GM21390 (cell line): ENCODE data around the gene ANKUB1.
"Not testable (repeated sequence)": the region's sequence is repeated elsewhere in the genome, so short reads cannot be mapped to it uniquely, and the experiment has no call there.

ENCODE experiments used
- ATAC-seq: cut with Tn5 transposase; IDR thresholded peaks from one replicate; pipeline ENCODE4 v1.9.1; 2021; ENCODE audit not compliant: unreplicated experiment

The ANKUB1 gene, protein sequence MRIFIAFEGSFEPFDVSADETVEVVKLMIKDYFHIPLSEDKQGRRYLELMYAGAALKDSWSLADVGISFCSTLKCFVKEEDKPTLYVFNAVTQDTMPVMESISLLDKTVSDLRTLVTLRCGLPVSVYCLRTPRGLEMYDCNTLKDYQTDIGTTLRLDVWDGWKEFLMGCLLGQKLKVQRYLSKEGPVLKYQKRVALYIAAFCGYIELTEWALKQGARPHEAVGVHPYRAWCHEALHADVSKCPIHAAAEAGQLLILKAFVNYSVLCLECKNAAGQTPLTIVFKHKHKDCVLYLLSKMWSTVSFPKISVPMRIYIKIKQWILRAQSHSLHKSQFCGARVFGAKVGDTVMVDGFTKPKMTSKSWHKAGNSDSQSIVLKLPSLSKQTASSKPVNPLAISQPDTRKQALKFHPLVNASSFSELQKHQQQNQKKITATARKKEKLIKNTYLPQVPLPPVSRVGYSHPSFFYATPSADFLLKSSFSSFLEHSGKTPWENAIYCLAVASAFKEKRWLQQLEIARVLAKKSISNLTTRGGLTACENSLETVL

DNA sequence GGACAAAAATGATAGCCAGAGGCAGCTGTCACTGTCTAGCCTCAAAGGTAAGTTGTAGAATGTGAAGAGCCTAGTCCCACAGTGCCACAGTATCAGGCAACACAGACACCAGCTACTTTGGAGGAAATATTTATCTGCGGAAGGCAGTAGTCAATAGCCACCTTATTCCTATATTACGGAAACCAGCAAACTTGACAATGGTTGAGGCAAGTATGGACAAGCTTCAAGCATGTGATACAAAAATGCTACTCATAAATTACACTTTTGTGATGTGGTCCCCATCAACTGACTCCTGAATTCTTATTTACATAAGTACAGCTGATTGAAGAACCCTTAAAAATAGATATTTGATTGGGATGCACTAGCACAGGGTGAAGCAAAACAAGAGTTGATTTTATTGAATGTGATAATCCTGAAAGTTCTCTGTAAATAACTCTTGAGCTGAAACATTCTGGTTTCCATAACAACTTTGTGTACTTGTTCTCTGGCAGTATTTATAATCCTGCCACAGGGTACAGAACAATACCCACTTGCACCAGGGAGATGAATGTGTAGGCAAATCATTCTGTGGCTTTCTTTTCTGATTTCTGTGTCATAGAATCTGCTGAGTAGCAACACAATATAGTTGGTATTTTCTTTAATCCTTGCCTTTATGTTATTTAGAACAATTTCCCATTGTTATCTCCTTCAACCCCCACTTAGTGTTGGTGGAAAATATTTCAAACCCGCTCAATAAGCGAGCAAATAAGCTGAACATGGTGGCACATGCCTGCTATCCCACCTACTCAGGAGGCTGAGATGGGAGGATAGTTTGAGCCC, at the start of gene ANKUB1:
ANKUB1 (minus strand) TSS at position 103 of the 819 bp plus-strand sequence. CDS start 188 bp downstream, outside the sequence.
- no peak for ATAC-seq

DNA sequence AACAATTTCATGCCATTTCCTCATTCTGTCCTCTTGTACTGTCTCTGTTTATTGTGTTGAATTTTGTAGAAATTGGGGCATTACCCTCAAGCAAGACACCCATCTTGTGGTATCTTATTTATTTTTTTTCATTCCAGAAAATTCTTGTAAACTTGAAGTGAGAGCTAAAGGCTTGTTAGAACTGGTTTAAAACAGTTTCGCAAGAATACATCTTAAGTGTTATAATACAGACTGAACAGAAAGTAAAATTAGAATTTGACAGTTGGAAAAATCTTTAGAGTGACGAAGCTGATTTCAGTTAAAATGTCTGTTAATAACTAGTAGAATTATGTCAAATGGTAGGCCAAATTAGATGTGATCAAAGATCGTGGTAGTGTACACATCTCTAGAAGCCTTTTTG, 47.5 kb upstream of the ANKUB1 start:
- no peak for ATAC-seq

DNA sequence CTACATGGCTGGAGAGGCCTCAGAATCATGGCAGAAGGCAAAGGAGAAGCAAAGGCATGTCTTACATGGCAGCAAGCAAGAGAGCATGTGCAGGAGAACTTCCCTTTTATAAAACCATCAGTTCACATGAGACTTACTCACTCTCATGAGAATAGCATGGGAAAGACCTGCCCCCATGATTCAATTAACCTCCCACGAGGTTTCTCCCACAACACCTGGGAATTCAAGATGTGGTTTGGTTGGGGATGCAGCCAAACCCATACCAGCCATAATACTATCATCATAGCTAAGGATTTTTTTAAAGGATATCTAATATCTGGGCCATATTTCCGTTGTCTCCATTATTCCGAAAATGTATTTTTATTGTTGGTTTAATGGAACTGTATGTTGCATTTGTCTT, 47.1 kb upstream of the ANKUB1 start:
- not testable (repeated sequence) for ATAC-seq

DNA sequence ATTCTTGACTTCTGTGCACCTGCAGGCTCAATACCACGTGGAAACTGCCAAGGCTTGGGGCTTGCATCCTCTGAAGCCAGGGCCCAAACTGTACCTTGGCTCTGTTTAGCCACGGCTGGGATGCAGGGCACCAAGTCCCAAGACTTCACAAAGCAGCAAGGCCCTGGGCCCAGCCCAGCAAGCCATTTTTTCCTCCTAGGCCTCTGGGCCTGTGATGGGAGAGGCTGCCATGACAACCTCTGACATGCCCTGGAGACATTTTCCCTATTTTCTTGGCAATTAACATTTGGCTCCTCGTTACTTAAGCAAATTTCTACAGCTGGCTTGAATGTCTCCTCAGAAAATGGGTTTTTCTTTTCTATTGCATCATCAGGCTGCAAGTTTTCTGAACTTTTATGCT, 46.1 kb upstream of the ANKUB1 start:
- not testable (repeated sequence) for ATAC-seq

DNA sequence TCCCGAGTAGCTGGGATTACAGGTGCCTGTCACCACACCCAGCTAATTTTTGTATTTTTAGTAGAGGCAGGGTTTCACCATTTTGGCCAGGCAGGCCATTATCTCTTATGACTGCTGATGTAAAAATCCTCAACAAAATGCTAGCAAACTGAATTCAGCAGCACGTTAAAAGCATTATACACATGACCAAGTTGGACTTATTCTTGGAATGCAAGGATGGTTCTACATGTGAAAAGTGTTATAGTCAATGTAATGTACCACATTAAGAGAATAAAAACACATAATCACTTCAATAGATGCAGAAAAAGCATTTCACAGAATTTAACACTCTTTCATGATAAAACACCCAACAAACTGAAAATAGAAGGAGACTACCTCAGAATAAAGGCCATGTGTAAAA, 40.9 kb upstream of the ANKUB1 start:
- no peak for ATAC-seq

DNA sequence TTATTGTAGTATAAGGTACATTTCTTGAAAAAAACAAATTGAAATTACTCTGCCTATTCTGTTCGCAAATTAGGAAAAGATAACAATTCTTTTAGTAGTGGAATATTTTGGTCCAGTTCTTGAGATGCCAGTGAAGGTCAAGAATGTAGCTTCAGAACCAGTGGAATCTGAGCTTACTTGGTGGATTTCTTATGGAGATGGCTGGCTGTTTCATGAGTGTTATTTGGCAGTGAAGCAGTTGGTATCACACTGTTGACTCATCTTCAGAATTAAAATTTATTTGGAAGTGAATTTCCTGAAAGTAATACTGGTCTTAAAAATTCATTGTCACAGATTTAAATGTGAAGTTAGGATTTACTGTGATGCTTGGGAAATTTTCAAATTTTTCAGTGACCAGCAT, 39.7 kb upstream of the ANKUB1 start:
- ATAC-seq = no peak

DNA sequence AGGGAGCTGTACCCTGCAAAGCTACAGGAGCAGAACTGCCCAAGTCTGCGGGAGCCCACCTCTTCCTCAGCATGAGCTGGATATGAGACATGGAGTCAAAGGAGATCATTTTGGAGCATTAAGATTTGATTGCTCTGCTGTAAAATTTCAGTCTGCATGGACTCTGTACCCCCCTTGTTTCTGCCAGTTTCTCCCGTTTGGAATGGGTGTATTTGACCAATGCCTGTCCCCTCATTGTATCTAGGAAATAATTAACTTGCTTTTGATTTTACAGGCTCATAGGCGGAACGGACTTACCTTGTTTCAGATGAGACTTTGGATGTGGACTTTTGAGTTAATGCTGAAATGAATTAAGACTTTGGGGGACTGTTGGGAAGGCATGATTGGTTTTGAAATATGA, 39.0 kb upstream of the ANKUB1 start:
- ATAC-seq = no peak

DNA sequence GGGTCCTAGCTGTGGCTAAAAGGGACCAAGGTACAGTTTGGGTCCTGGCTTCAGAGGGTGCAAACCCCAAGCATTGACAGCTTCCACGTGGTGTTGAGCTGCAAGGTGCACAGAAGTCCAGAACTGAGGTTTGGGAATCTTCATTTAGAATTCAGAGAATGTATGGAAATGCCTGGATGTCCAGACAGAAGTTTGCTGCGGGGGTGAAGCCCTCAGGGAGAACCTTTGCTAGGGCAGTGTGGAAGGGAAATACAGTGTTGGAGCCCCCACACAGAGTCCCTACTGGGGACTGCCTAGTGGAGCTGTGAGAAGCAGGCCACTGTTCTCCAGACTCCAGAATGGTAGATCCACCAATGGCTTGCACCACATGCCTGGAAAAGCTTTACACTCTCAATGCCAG, 38.5 kb upstream of the ANKUB1 start:
- ATAC-seq = no peak

DNA sequence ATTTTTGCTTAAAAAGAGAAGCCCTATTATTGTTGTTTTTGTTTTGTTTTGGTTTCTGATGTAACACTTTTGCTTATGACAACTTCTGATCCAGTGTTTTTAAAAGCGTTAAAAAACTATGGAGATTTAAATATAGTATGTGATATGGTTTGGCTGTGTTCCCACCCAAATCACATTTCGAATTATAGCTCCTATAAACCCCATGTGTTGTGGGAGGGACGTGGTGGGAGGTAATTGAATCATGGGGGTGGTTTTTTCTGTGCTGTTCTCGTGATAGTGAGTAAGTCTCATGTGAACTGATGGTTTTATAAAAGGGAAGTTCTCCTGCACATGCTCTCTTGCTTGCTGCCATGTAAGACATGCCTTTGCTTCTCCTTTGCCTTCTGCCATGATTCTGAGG, 37.3 kb upstream of the ANKUB1 start:
- ATAC-seq = not testable (repeated sequence)

DNA sequence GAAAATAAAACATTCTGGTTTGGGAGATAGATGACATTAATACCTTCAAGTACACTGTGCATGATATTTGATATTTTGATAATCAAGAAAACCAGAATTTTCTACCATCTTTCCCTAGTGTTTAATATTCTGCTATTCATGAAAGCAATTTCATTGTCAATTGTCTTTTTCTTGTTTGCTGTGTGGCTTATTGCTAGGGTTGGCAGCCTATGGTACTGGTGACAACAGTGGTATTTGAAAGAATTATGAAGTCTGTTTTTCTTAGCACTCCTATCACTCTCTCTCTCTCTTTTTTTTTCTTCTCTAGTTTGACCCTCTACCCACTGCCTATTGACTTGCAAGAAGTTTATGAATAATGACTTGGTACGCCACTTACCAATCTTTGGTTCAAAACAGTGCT, 36.0 kb upstream of the ANKUB1 start:
- no peak for ATAC-seq

DNA sequence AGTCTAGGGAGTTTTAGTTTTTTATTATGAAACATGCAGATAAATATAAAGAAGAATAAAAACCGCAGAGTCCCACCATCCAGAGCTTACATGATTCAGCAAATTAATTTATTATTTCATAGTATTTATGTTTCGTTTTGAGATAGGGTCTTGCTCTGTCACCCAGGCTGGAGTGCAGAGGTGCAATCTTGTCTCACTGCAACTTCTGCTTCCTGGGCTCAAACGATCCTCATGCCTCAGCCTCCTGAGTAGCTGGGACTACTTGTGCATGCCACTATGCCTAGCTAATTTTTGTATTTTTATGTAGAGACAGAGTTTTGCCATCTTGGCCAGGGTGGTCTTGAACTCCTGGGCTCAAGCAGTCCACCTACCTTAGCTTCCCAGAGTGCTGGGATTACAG, 34.3 kb upstream of the ANKUB1 start:
- no peak for ATAC-seq

DNA sequence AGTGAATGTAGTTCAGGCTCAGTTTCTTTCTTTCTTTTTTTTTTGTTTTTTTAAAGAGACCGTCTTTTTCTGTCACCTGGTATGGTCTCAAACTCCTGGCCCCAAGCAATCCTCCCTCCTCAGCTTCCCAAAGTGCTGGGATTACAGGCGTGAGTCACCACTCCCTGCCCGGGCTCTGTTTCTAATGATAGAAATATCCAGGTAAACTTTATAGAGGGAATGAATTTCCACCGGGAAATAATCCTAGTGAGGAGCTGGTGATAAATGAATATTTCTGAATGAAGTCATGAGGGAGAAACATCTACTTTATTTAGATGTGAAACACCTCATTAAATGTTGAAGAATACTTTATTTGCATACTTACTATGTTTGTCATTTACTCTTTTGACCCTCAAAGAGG, 27.8 kb upstream of the ANKUB1 start:
- ATAC-seq = no peak

DNA sequence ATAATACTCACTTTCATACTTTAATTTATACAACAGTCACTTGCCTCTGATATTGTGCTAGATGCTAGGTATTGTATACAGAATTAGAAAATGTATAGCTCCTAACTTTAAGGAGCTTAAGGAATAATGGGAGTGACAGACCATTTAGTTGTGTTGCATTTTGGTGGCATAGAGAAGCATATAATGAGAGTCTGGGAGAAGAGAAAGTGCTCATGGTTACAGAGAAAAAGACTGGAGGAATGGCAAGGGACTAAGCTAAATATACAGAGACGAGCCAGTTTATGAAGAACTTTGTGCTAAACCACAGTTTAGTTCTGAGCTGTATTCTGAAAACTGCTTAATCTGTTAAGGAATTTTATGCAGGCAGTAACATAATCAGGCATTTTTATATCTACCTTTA, 27.1 kb upstream of the ANKUB1 start:
- no peak for ATAC-seq

DNA sequence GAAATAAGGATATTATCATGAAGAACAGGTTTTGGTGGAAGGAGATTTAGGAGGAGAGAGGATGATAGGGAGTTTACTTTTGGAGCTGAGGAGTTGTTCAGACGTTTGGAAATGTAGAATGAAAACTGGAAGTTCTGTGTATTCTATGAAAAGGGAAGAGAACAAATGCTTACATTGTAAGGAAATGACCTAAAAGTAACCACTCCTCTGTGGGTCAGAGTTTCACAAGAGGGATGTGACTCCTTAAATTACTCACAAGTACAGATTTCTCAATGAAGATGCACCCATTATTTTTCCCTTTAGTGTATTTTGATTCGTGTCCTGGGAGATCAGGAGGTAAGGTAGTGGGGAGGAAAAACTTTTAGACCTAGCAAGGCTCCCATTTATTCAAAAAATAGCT, 24.6 kb upstream of the ANKUB1 start:
- no peak for ATAC-seq

DNA sequence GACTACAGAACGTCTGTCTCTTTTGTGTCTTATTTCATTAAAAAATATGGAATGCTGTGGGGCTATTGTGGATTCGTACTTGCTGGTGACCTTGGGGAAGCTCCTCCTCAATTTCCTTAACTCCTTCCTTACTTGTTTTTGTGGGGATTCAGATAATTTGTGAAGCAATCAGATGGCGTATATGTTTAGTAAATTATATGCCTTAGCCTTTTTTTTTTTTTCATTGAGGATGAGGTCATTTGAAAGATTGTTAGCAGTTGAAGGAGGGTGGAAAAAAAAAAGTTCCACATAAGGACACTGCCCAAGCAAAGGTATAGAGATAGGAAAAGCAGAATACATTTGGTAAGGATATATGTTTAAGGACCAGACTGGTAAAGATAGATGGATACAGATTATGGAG, 24.0 kb upstream of the ANKUB1 start:
- no peak for ATAC-seq

DNA sequence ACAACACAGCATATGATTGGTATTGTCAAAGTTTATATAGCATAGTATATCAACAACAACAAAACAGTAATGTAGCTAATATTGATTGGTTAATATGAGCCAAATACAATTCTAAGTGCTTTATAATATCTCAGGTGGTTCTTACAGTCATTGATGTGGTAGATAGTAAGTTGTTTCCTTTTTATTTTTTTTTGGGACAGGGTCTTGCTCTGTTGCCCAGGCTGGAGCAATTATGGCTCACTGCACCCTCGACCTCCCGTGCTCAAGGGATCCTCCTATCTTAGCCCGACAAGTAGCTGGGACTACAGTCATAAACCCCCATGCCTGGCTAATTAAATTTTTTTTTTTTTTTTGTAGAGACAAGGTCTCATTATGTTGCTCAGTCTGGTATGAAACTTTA, 23.4 kb upstream of the ANKUB1 start:
- ATAC-seq = no peak

DNA sequence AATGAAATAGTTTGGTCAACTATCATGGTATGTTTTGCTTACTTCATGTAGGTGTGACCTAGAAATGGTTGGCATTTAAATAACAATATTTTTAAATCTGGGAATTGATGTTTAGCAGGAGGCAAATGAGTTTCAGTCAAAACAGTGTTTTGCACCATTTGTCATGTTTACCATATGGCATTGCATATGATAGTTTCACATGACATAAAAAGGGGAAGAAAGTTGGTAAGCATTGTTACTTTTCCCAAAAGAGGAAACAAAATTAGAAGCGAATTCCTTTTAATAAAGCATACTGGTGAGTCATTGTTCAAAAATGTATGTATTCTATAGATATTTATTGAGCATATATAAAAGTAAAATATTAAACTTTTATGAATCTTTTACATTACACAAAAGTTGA, 23.0 kb upstream of the ANKUB1 start:
- ATAC-seq = no peak

DNA sequence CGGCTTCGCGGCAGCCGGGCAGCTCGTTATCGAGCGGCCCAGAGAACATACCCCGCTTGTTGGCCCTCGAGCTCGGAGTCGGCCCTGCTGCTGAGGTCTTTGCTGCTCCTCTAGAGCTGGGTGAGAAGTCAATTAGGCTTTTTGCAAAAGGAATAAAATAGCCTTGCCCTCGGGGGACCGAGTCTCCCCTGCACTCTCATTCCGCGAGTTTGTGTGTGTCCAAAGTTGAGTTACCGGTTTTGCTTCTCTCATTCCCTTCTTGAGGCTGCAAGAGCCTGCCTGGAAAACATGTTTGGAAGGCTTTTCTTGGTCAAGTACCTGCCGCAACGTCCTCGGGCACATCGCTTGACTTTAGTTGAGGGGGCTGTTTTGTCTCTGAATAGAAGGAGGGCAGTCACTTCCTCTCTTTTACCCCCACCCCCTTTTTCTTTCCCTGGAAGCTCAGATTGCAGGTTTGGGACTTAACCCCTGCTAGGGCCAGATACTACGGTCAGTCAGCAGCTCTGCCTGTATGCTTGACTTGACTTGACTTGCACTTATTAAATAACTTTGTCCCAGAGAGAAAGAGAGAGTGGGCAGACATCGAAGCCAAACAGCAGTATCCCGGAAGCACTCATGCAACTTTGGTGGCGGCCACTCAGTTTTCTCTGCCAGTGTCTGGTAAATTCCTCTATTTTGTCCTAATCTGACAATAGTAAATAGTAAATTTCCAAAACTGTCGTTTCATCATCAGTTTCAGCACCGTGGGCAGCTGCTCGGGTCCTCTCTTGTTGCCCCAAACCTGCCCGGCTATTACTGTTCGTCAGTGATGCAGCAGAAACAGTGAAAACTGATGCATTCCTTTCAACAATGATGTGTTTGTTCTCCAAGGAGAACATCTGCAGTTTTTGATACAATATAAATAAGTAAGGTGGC, 21.3 kb upstream of the ANKUB1 start:
- peak; percentile 15 for ATAC-seq

DNA sequence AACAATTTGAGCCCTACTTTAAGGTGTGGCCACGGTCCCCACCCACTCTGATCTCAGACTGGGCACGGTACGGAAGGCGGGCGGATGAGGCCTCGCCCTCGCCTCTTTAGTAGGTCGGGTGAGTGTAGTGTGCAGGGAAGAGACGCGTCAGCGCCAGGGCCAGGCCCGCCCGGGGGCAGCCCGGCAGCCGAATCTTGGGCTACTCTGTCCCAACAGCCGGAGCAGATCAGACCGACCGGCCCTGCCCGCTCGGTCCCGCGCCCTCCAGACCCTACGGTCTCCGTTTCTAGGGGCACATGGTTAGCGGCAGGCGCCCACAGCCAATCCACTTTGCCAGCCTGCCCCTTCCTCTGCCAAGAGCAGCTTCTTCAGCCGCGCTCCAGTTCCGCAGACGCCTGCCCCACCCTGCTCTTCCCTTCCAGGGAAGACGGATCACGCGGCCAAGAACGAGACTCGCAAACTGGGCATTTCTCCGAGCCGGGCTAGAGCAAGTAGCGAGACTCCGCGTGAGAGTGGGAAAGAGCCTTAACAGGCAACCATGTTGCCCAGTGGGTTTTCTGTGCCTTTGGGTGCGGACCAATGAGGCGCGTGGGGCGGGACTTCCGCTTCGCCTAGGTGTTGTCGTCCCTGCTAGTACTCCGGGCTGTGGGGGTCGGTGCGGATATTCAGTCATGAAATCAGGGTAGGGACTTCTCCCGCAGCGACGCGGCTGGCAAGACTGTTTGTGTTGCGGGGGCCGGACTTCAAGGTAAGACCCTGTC, 20.4 kb upstream of the ANKUB1 start, which contains the start of gene RNF13:
RNF13 (plus strand) TSS at position 610 of the 761 bp plus-strand sequence. CDS start 32,812 bp downstream, outside the sequence.
- ATAC-seq = peak; percentile 91

DNA sequence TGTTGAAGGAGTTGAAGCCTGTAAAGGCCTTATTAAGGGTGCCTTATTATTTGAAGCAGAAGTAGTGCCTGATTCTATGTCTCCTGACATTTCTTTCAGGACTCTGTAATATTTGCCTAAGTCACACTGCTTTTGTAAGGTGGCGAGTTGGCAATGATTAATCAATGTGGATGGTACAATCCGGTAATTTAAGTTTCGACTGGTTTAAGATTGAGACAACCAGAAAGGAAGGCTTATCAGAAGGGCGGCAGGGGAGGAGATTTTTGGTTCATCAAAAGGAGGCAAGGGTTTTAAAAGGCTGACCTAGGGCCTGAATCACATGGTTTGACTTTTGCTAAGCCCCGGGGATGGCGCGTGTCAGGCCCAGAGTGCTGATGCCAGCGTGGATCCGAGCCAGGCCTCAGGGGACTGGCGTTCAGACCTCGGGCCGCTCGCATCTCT, 19.8 kb upstream of the ANKUB1 start:
- ATAC-seq = no peak
